GM23338 (cell line): ENCODE measurements around the gene ETV2.

Experiments used
- CREB1 ChIP-seq: fragments of 250-450 bp; sonication (Bioruptor Pico); IDR thresholded peaks from 2 replicates; pipeline ENCODE4 v1.5.0; 2020; ENCODE audit warnings: low read depth, mild to moderate bottlenecking, moderate library complexity
- EZH2 ChIP-seq: fragments of 200-600 bp; sonication (generic); IDR thresholded peaks from one replicate; pipeline ENCODE4 v1.8.0; 2017; ENCODE audit warnings: antibody characterized with exemption, mild to moderate bottlenecking, low read depth; ENCODE audit not compliant: unreplicated experiment
- EZH2phosphoT487 ChIP-seq: fragments of 200-600 bp; sonication (generic); IDR thresholded peaks from one replicate; pipeline ENCODE4 v1.8.1; 2018; ENCODE audit warnings: antibody characterized with exemption; ENCODE audit not compliant: unreplicated experiment
- POLR2AphosphoS5 ChIP-seq: IDR thresholded peaks from 2 replicates; pipeline ENCODE4 v1.6.1; 2016; ENCODE audit warnings: antibody characterized with exemption, low read depth
- TF ChIP-seq, protein P1 (sequence below), 2 experiments: fragments of 200-600 bp in 1 of 2; sonication (generic) in 1 of 2; conservative IDR thresholded peaks; 2 replicates each; pipeline versions ENCODE4 v1.5.1 to v1.6.1; 2016 to 2017; ENCODE audit warnings: antibody characterized with exemption in 2 of 2, low read depth in 2 of 2, mild to moderate bottlenecking in 2 of 2, moderate library complexity in 1 of 2

DNA sequence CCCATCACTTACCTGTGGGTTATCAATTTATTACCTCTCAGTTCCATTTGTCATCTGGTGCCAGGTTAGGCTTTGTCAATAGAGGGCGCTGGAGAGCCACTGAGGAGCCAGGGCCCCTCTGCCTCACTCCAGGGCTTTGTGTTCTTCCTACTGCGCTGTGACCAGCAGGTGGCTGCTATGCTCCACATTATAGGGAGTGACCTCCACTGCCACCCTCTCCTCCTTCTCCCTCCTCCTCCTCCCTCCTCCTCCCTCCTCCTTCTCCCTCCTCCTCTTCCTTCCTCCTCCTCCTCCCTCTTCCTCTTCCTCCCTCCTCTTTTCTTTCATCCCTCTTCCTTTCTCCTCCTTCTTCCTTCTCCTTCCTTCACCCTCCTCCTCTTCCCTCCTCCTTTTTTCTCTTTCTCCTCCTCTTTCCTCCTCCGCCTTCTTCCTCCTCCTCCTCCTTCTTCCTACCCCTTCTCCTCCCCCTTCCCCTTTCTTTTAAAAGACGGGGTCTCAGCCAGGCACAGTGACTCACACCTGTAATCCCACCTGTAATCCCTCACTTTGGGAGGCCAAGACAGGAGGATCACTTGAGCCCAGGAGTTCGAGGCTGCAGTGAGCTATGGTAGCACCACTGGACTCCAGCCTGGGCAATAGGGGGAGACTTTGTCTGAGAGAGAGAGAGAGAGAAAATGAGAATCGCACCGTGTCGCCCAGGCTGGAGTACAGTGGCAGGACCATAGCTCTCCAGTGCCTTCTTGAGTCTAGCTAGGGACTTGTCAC, 52.5 kb downstream of the ETV2 start:
- TF ChIP-seq, protein P1, sequence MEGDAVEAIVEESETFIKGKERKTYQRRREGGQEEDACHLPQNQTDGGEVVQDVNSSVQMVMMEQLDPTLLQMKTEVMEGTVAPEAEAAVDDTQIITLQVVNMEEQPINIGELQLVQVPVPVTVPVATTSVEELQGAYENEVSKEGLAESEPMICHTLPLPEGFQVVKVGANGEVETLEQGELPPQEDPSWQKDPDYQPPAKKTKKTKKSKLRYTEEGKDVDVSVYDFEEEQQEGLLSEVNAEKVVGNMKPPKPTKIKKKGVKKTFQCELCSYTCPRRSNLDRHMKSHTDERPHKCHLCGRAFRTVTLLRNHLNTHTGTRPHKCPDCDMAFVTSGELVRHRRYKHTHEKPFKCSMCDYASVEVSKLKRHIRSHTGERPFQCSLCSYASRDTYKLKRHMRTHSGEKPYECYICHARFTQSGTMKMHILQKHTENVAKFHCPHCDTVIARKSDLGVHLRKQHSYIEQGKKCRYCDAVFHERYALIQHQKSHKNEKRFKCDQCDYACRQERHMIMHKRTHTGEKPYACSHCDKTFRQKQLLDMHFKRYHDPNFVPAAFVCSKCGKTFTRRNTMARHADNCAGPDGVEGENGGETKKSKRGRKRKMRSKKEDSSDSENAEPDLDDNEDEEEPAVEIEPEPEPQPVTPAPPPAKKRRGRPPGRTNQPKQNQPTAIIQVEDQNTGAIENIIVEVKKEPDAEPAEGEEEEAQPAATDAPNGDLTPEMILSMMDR (conservative IDR thresholded peaks at IDR 0.05; ENCODE audit: low read depth in 2 of 2), result peak; percentile 93 to 100
- no peak for TF ChIP-seq EZH2phosphoT487
- no peak for TF ChIP-seq EZH2
- TF ChIP-seq POLR2AphosphoS5, result no peak
- TF ChIP-seq CREB1, result peak; percentile 33
